GM12891 (cell line): ENCODE measurements around the gene TGM6.

Source experiments
- POLR2A ChIP-seq: IDR thresholded peaks from 2 replicates; pipeline ENCODE4 v1.6.1; 2011; ENCODE audit warnings: low read depth, low read length, control low read depth
- TAF1 ChIP-seq: IDR thresholded peaks from 2 replicates; pipeline ENCODE4 v1.6.1; 2011; ENCODE audit warnings: low read depth, low read length, control low read depth

GRCh38 chr20:2337142-2337541, 43.6 kb upstream of the TGM6 start:
- TF ChIP-seq POLR2A (no peak), TAF1 (no peak)
